SK-N-DZ (cell line): ENCODE measurements around the gene TMEM120B.
"Not testable (repeated sequence)": the region's sequence is repeated elsewhere in the genome, so short reads cannot be mapped to it uniquely, and the experiment has no call there.

ENCODE experiments used
- DNase-seq: peaks from one replicate; pipeline ENCODE4 v3.0.0-alpha.2; 2015; ENCODE audit warnings: low spot score

The TMEM120B gene

DNA sequence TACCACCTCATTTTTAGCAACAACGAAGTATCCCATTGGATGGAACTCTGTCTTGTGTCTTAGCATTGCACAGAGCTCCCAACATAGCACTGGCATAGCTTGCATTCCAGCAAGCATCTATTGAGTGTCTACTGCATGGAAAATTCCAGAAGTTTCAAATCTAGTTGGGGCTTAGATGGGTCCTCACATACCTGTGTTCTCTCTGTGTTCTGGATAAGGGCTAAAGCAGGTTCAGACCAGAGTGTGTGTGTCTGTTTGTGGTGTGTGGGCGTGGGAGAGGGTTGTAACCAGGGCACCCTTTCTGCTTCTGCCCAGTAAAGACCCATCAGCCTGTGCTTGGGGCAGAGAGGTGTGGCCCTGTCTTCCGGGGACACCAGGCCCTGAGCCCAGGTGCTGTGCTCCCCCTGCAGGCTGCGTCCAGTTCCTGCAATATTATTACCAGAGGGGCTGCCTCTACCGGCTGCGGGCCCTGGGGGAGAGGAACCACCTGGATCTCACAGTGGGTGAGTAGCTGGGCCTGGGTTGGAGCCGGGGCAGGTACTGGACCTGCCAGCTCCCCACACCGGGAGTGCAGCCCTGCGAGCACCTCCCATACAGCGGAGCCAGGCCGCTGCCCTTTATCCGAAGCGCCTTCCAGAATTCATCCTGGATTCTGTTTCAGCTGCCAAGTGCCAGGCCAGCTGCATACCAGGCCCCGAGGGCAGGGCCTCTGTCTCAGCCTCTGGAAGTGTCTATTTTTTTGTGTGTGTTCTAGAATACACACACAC, 60.6 kb downstream of the TMEM120B start:
- peak; percentile 70 for DNase-seq

DNA sequence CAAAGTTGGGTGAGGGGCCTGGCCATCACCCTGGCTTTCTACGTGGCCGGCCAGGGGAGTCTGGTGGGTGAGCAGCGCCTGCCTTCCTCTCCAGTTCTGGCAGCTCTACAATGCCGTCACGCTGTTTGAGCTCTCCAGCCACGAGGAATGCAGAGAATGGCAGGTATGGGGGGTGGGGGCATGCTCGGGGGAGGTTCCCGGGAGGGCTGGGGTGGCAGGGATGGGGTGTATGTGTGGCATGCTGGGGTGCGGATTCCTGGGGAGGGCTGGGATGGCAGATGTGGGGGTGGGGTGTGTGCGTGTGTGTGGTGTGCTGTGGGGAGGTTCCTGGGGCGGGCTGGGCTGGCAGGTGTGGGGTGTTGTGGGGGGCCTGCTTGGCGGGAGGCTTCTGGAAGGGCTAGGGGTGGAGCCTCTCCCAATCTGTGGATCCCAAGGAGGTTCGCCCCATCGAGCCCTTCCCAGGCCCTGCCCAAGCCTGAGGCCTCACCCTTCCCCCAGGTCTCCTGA, 62.5 kb downstream of the TMEM120B start:
- no peak for DNase-seq

DNA sequence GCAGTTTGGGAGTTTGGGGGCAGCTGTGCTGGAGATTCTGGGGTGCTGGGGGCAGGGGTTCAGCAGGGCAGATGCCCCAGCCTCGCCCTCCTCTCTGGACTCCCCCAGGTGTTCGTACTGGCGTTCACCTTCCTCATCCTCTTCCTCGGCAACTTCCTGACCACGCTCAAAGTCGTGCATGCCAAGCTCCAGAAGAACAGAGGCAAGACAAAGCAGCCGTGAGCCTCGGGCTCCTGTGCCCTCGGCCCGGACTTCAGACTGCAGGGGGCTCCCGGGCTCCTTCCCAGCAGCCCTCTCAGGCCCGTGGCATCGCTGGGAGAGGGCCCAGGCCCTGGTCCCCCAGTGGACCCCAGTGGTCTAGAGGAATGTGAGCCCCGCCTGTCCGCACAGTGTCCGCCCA, 62.9 kb downstream of the TMEM120B start:
- DNase-seq, result no peak

DNA sequence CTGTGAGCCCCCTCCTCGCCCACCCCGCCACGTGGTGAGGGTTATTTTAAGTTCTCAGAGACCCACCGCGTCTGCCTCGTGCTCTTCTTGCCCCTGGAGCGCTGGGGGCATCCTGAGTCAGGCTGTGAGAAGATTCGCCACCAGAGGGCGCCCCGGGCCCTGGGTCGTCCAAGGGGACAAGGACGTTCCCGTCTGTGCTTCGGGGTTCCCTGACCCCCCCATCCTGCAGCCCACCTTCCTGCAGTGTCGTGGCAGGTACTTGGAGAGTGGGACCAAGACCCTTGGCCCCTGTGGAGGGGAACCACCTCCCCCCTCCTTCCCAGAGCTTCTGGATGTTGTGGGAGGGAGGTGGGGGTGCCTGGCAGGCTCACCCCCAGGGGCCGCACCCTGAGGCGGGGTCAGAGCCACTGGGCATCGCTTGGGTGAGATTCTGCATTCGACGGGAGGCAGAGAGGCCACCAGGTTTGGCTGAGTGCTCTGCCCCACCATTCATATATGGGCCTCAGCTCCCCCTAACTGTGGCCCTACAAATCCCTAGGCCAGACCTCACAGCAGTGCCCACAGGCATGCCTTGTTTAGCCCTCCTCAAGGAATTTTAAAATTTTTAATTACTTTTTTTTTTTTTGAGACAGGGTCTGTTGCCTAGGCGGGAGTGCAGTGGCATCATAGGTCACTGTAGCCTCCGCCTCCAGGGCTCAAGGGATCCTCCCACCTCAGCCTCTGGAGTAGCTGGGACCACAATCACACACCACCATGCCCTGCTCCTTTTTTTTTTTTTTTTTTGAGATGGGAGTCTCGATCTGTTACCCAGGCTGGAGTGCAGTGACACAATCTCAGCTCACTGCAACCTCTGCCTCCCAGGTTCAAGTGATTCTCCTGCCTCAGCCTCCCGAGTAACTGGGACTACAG, 63.9 kb downstream of the TMEM120B start:
- peak; percentile 70 for DNase-seq

DNA sequence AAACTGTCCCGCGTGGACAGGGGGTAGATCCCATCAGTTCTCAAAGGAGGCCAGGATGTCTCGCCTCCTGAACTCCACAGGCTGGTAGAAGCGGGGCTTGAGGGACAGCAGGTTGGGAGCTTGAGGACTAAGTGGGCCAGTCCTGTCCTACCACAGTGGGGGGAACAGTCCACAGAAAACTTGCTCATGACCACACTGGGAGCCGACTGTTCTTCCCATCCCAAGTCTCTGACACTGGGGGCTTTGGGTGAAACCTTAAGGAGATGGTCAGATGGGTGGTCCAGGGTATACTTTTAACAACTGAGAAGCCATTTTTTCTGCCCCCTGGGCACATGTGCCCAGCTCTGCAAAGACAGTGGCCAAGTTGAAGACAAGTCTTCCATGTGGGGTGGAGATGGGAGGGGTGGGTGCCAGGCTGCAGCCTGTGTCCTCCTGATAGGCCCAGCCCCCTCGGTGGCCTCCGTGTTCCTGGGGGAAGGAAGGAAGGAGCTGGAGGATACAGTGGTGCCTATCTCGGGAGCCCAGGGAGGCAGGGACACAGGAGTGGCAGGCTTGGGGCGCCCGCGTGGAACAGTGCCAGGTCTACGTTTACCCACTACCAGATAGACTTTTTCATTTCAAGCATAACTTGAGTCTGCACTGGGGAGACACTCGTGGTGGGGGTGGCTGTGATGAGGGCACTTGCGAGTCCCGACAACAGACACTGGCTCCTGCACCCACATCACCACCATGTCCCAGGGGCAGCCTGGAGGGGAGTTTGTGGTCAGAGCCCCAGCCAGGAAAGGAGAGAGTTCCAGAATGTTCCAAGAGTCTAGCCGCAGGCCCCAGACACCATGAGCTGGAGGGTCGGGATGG, 66.2 kb downstream of the TMEM120B start:
- DNase-seq, result no peak

DNA sequence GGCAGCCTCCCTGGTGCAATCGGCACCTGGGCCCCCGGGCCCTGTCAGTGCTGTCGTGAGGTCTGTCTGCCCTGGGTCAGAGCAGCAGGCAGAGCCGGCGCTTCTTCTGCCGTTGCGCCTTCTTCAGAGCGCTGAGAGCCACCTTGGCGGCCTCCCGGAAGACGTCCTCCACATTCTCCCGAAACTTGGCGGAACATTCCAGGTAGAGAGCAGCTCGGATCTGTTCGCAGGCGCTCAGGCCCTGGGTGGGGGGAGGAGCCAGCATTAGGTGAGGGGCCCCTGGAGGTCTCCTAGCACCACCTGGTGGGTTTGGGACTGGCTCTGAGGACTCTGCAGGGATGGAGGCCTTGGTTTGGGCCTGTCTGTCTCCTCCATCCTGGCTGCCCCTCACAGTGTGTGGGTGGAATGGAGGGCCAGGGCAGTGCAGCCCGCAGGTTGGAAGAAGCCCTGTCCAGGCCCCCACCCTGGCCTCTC, 66.9 kb downstream of the TMEM120B start:
- DNase-seq, result no peak

DNA sequence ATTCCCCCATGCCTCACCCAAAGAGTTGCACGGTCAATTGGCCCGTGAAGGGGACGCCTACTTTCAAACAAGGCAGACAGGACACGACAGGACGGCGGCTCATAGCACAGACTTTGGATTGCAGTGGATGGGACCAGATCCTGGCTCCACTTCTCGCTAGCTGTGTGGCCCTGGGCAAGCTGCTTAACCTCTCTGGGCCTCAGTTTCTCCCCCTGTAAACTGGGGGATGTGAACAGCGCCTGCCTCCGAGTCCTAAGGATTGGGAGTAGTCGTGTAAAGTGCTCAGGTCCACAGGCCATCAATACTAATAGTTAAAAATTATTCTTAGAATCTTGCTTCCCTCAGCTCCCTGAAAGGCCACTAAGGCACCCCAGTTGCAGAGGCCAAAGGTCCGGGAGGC, 67.9 kb downstream of the TMEM120B start:
- no peak for DNase-seq

DNA sequence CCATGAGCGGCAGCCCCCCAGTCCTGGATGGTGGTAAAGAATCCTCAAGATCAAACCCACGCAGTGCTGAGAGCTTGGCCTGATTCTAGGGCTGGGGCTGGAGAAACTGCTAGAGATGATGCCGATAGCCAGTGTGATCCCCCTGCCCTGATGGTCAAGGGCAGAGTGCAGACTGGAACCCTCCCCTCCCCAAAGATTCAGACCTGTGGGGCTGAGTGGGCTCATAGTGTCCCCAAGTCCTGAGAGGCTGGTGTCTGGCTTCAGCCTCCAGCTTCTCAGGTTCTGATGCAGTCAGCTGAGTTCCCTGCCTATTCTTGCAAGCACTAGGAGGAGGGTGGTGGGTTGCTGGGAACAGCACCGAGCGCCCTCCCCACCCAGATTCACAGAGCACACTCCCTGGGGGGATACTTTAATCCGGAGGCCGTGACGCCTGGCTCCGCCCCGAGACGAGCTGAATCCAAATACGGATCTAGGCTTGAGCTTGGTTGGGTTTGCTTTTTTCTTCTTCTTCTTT, 69.0 kb downstream of the TMEM120B start:
- DNase-seq, result no peak

DNA sequence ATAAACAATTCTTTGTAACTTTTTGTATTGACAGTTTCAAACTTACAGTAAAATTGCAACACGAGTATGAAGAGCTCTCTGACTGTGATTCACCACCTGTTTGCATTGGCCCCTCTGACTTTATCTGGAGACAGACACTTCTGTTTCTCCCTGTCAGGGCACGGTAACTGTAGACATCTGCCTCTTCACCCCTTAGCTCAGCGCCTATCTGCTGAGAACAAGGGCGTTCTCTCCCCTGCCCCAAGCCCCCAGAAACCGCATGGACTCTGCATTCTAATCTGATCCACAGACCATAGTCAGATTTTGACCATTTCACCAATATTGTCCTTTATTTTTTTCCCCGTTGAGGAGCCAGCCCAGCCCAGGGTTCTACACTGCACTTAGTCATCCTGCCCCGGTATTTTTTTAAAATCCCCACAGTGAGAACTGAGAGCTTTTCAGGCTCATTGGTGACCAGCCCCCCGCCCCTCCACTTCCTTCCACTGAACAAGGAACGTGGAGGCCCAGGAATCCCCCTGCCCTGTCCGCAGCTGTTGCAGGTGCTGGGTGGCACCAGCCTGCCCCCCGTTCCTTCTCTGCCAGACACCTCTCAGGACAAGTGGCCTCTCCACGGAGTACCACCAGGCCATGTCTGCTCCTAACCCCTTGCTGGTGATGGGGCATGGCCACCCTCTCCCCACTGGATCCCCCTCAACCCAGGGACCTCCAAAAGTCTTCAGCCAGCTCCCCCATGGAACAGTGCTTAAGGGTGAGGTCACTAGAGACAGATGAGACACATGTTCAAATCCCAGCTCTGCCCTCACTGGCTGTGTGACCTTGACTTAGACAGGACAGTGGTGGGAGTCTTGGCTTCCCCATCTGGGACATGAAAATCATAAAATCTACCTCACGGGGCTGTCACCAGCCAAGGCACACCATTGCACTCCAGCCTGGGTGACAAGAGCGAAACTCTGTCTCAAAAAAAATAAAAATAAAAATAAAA, 69.7 kb downstream of the TMEM120B start:
- no peak for DNase-seq

DNA sequence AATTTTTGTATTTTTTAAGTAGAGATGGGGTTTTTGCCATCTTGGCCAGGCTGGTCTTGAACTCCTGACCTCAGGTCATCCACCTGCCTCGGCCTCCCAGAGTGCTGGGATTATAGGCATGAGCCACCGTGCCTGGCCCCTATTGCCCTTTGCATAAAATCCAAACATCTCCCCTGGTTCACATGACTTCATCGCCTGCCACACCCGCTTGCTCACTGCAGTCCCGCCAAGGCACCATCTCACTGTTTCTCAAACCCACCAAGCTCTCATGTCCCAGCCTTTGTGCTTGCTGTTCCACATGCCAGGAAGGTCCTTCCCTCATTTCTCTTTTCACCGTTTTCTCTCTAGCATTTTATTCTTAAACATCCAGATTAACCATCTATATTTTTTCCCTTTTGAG, 71.2 kb downstream of the TMEM120B start:
- no peak for DNase-seq

DNA sequence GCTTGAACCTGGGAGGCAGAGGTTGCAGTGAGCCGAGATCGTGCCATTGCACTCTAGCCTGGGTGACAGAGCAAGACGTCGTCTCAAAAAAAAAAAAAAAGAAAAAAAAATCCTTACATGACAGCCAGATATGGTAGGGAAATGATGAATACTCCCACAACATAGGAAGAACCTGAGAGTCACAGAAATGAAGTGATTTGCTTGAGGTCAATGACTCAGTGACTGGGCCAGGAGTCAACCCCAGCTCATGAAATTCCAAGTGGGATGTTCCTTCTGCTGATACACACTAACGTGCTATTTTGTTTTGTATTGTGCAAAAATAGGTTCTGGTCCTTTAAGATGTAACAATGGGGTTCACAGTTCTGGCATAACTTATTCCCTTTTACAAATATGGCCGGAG, 71.9 kb downstream of the TMEM120B start:
- no peak for DNase-seq

DNA sequence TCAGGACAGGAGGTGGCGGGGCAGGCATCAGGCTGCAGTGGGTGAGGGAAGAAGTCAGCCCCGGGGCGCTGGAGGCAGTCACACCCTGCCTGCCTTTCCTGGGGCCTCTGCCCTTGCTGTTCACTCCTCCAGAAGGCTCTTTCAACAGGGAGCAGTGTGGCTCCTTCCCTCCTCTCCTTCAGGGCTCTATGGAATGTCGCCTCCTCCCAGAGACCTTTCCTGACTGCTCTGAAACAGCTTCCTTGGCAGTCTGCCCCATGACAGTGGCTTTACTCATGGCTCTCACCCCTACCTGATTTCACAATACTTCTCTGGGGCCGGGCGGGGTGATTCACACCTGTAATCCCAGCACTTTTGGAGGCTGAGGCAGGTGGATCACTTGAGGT, 73.9 kb downstream of the TMEM120B start:
- DNase-seq, result no peak

DNA sequence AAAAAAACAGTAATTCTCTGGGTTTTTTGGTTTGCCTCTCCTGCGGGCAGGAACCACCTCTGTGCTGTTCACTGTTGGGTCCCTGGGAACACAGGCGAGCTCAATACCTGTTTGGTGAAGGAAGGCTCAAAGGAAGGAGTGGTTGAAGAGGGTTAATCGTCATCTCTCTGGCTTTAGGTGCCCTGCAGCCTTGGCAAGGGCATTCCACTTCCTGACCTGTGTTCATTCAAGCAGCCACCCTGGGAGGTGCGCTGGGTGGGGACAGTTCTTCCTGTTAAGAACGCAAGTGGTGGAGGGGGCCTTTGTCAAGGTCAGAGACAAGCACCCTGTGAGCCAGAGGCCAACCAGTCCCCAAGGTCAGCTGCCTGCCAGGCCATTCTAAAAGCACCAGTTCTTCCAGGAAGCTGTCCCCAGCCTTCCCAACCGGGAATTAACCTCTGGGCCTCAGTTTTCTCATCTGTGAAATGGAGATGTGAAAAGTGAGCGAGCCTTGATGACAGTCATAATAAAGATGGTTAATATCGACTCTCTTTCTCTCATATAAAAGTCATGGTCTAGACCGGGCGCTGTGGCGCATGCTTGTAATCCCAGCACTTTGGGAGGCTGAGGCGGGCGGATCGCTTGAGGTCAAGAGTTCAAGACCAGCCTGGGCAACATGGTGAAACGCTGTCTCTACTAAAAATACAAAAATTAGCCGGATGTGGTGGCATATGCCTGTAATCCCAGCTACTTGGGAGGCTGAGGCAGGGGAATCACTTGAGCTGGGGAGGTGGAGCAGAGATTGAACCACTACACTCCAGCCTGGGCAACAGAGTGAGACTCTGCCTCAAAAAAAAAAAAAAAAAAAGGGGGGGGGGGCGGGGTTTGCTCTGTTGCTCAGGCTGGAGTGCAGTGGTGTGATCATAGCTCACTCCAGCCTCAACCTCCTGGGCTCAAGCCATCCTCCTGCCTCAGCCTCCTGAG, 74.8 kb downstream of the TMEM120B start:
- DNase-seq, result no peak

DNA sequence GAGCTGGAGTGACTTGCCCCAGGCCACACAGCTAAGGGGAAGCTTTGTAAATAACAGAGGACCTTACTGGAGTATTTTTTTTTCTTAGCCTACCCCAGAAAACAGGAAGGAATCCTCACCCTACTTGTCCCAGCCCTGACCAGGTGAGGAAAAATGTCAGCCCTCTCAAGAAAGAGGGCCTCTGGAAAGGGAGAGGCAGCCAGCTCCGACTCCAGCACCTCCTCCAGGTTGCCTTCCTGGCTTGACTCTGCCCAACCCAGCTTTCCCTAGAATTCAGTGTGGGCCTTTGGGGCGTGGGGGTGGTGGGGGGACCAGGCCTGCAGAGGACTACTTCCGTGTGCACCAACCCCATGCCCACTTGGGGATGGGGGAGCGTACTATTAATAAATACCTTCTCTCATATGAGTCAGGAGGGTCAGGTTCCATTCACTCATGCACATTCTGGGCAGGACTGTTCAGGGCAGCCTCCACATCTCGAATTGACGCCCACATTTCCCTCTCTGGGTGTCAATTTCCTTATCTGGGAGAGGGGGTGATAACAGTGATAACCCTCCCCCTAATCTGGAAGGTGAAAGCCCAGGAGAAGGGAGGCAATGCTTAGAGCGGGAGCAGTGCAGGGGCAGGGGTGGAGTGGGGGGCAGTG, 75.7 kb downstream of the TMEM120B start:
- DNase-seq, result no peak

DNA sequence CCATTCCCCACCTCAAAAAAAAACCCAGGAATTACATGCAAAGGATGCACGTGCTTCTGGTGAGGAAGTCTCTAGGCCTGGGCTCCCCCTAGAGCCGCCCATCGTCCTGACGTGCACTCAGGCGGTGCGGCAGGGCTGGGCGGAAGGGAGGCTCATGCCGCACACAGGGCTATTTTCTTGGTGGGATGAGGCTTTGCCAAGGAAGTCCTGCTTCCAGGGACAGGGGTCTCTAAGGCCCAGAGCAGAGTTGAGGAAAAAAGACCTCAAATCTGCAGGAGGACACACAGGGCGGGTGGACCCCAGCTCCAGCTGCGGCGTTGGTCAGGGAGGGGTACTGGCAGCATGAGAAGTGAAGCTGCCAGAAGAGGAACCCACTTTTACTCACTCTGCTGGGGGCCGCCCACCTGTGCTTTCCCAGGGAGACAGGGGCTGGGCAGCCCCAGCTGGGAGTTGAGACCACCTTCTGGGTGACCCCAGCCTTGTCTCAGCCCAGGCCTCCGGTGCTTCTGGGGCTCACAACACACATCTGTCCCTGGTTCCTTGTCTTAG, 76.8 kb downstream of the TMEM120B start:
- no peak for DNase-seq

DNA sequence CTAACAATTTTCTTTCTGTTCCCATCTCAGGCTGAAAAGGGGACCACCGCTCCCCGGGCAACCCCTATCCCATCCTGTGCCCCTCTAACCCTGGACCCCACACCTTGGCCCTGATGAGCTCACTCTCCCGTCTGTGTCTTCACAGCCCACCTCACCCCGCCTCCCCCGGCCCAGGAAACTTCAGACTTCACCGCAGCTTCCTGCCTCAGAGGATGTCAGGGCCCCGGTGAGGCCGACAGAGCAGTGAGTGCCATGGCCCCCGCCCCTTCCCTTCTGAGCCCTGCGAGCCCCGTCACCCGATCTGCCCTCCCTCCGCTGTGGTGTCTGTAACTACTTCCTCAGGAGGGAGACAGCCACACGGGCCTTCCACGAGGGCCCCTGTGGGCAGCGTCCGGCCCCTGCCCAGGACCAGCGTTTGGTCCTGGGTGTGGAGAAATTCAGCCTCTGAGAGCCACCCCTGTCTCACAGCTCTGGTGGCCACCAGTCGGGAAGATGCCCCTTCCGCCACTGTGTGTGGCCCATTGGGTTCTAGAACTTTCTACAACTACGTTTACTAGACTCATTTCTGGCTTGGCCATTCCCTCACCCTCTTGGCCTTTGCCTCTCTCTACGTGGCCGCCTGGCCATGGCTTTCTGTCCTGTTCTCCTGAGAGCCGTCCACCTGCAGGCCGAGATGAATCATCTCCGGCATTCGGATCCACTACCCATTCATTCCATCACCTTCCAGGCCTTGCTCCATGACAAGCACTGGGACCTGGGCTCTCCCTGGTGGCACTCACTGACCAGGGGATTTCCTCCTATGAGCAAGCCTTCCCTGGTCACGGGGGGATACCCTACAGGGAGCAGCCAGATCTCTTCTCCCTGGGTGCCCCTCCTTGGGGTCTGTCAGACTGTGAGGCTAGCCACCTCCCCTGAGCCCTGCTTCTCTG, 77.5 kb downstream of the TMEM120B start:
- DNase-seq, result no peak

DNA sequence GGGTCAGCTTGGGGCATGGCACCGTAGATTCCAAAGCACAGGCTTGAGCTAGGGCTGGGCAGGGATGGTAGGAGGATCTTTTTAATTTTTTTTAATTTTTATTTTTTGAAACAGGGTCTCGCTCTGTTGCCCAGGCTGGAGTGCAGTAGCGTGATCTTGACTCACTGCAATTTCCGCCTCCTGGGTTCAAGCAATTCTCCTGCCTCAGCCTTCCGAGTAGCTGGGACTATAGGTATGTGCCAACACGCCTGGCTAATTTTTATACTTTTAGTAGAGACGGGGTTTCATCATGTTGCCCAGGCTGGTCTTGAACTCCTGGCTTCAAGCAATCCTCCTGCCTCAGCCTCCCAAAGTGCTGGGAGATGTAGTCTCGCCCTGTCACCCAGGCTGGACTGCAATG, 78.2 kb downstream of the TMEM120B start:
- not testable (repeated sequence) for DNase-seq
